T-helper 17 cell (primary cell): ENCODE results near the gene EPHB2. TPM values are rescaled to one million over a fixed set of nuclear protein-coding genes. Genes with fewer than 3 reads are reported as not detected.

Experiments used
- ATAC-seq: fragments of 150-1000 bp; cut with Tn5 transposase; 2 replicates; pipeline ENCODE4 v1.10.0; 2021; ENCODE audit warnings: mild to moderate bottlenecking, moderate library complexity
- DNase-seq, 3 donors: peaks; one replicate each; pipeline versions ENCODE4 v3.0.0 to v3.0.0-alpha.2; 2020 to 2021
- H3K9me3 ChIP-seq: one replicate; pipeline ENCODE4 v1.7.0; 2013; ENCODE audit warnings: low read length, mild to moderate bottlenecking; ENCODE audit not compliant: control insufficient read depth, poor library complexity, severe bottlenecking
- H3K27ac Mint-ChIP-seq: one replicate; pipeline ENCODE4 v1.8.0; 2022; ENCODE audit warnings: mild to moderate bottlenecking, moderate library complexity, mixed read lengths
- H3K27me3 Mint-ChIP-seq: one replicate; pipeline ENCODE4 v1.8.0; 2022; ENCODE audit warnings: mixed read lengths
- H3K36me3 Mint-ChIP-seq: one replicate; pipeline ENCODE4 v1.8.0; 2022; ENCODE audit warnings: low read depth, mixed read lengths
- H3K4me1 Mint-ChIP-seq: one replicate; pipeline ENCODE4 v1.8.0; 2022; ENCODE audit warnings: mild to moderate bottlenecking, mixed read lengths
- H3K4me3 Mint-ChIP-seq: one replicate; pipeline ENCODE4 v1.8.0; 2022; ENCODE audit warnings: mild to moderate bottlenecking, moderate library complexity, mixed read lengths
- total RNA-seq, 4 donors: library from RNA in 2 of 4; stranded (reverse) in 2 of 4; gene quantifications; one replicate each; pipeline ENCODE4 v1.2.3 and lab custom pipeline; 2022 to 2026

Gene EPHB2
- total RNA-seq, 2 donors from 2014 or later: 0.15 TPM; not detected in 1

- no peak for ATAC-seq
- Mint-ChIP-seq H3K27ac (no peak overlapping the region), H3K27me3 (peaks cover 31% of the 10 kb centered on the region), H3K4me1 (no peaks in the 10 kb centered on the region), H3K4me3 (no peak overlapping the region), H3K36me3 (no peaks in the 10 kb centered on the region)
- no peaks in the 10 kb centered on the region for H3K9me3 ChIP-seq
- no peak for DNase-seq
Measured at GRCh38 chr1:22957066-22957465, 246.4 kb downstream of the EPHB2 start.

GRCh38 chr1:22958556-22958955 is 247.9 kb downstream of the EPHB2 start:
- H3K27ac Mint-ChIP-seq: no peak overlapping the region
- no peak overlapping the region for H3K4me3 Mint-ChIP-seq
- DNase-seq (no peak), ATAC-seq (no peak)
- no peaks in the 10 kb centered on the region for H3K9me3 ChIP-seq
- H3K36me3 Mint-ChIP-seq: no peaks in the 10 kb centered on the region
- H3K27me3 Mint-ChIP-seq: peaks cover 40% of the 10 kb centered on the region
- peaks cover 2% of the 10 kb centered on the region for H3K4me1 Mint-ChIP-seq

- DNase-seq (no peak), ATAC-seq (no peak)
- Mint-ChIP-seq H3K27me3 (peaks cover 29% of the 10 kb centered on the region), H3K36me3 (no peaks in the 10 kb centered on the region), H3K4me3 (no peak overlapping the region), H3K27ac (no peak overlapping the region), H3K4me1 (peaks cover 4% of the 10 kb centered on the region)
- H3K9me3 ChIP-seq: no peaks in the 10 kb centered on the region
Measured at GRCh38 chr1:22959545-22960360, 249.1 kb downstream of the EPHB2 start.

- no peak for DNase-seq
- Mint-ChIP-seq H3K4me3 (no peak overlapping the region), H3K27ac (no peak overlapping the region), H3K36me3 (no peaks in the 10 kb centered on the region), H3K4me1 (peaks cover 4% of the 10 kb centered on the region), H3K27me3 (peaks cover 22% of the 10 kb centered on the region)
- H3K9me3 ChIP-seq: peaks cover 3% of the 10 kb centered on the region
- ATAC-seq: no peak
Measured at GRCh38 chr1:22962558-22962957, 251.9 kb downstream of the EPHB2 start.

- Mint-ChIP-seq H3K4me1 (peaks cover 4% of the 10 kb centered on the region), H3K27ac (no peak overlapping the region)
- no peak for ATAC-seq
Measured at GRCh38 chr1:22963044-22963677, 252.5 kb downstream of the EPHB2 start.

GRCh38 chr1:22966309-22966708 is 255.7 kb downstream of the EPHB2 start:
- no peak for ATAC-seq
- H3K27me3 Mint-ChIP-seq: peaks cover 48% of the 10 kb centered on the region
- no peak overlapping the region for H3K27ac Mint-ChIP-seq
- H3K9me3 ChIP-seq: peaks cover 3% of the 10 kb centered on the region
- DNase-seq: no peak
- peaks cover 6% of the 10 kb centered on the region for H3K4me1 Mint-ChIP-seq
- H3K4me3 Mint-ChIP-seq: no peak overlapping the region
- peaks cover 7% of the 10 kb centered on the region for H3K36me3 Mint-ChIP-seq

More at GRCh38 chr1:22963044-22963677, 252.5 kb downstream of the EPHB2 start:
- DNase-seq: no peak
- H3K36me3 Mint-ChIP-seq: no peaks in the 10 kb centered on the region
- H3K4me3 Mint-ChIP-seq: no peak overlapping the region
- peaks cover 3% of the 10 kb centered on the region for H3K9me3 ChIP-seq
- peaks cover 26% of the 10 kb centered on the region for H3K27me3 Mint-ChIP-seq

- Mint-ChIP-seq H3K27ac (no peak overlapping the region), H3K4me3 (no peak overlapping the region), H3K4me1 (peaks cover 8% of the 10 kb centered on the region), H3K27me3 (peaks cover 54% of the 10 kb centered on the region), H3K36me3 (peaks cover 7% of the 10 kb centered on the region)
- ATAC-seq (no peak), DNase-seq (no peak)
- peaks cover 3% of the 10 kb centered on the region for H3K9me3 ChIP-seq
Measured at GRCh38 chr1:22967833-22968232, 257.2 kb downstream of the EPHB2 start.

GRCh38 chr1:22969304-22969709 is 258.7 kb downstream of the EPHB2 start:
- Mint-ChIP-seq H3K27ac (no peak overlapping the region), H3K4me1 (peaks cover 6% of the 10 kb centered on the region), H3K27me3 (peaks cover 58% of the 10 kb centered on the region), H3K4me3 (no peak overlapping the region), H3K36me3 (peaks cover 7% of the 10 kb centered on the region)
- peaks cover 3% of the 10 kb centered on the region for H3K9me3 ChIP-seq
- DNase-seq: no peak
- no peak for ATAC-seq

GRCh38 chr1:22970096-22970495 is 259.5 kb downstream of the EPHB2 start:
- DNase-seq: no peak
- Mint-ChIP-seq H3K27me3 (peaks cover 66% of the 10 kb centered on the region), H3K4me1 (peaks cover 6% of the 10 kb centered on the region), H3K4me3 (no peak overlapping the region), H3K36me3 (peaks cover 7% of the 10 kb centered on the region), H3K27ac (no peak overlapping the region)
- ATAC-seq: no peak
- peaks cover 3% of the 10 kb centered on the region for H3K9me3 ChIP-seq

Other genes with a start within 250 kb of the EPHB2 start
- gene EPHA8, start 147.3 kb upstream of the EPHB2 start, total RNA-seq: not detected
- not detected for gene C1QA, start 74.2 kb upstream of the EPHB2 start, total RNA-seq
- not detected for gene C1QC, start 67.2 kb upstream of the EPHB2 start, total RNA-seq
- not detected for gene C1QB, start 57.6 kb upstream of the EPHB2 start, total RNA-seq